ENCODE data around the gene BCR.
"Not testable (repeated sequence)": the region's sequence is repeated elsewhere in the genome, so short reads cannot be mapped to it uniquely, and the experiment has no call there.

Gene BCR

GRCh38 chr22:23365961-23366360, 185.7 kb downstream of the BCR start:
- Histone ChIP-seq H3K79me2 (ENCODE audit: insufficient read depth, low read length) (no peaks in the 10 kb centered on the region), H4K20me1 (ENCODE audit: low read depth, low read length) (no peaks in the 10 kb centered on the region), H3K27me3 (ENCODE audit: low read length) (no peaks in the 10 kb centered on the region), H3K27ac (ENCODE audit: low read depth, low read length) (no peak overlapping the region), H3K4me3 (ENCODE audit: insufficient read depth, low read length, poor library complexity, severe bottlenecking) (no peak overlapping the region), H3K9me3 (ENCODE audit: insufficient read depth, low read length) (no peaks in the 10 kb centered on the region), H3K4me2 (ENCODE audit: low read depth, low read length, poor library complexity, severe bottlenecking) (no peak overlapping the region), H3F3A (ENCODE audit: insufficient read depth) (no peaks in the 10 kb centered on the region), H3K9me2 (replicated peaks; ENCODE audit: insufficient read depth, low read length) (no peaks in the 10 kb centered on the region), H3K9ac (ENCODE audit: low read length) (no peak overlapping the region), H2AFZ (ENCODE audit: low read depth, low read length, severe bottlenecking) (no peak overlapping the region), H3K36me3 (ENCODE audit: low read length) (no peaks in the 10 kb centered on the region)
- TF ChIP-seq CTCF (IDR thresholded peaks at IDR 0.05; ENCODE audit: insufficient read depth, low read length, poor library complexity, severe bottlenecking) (no peak), EZH2phosphoT487 (conservative IDR thresholded peaks at IDR 0.05; ENCODE audit: low read length) (no peak)

- H3F3A ChIP-seq (ENCODE audit: insufficient read depth); H3K36me3 ChIP-seq (ENCODE audit: low read length); H3K9ac ChIP-seq (ENCODE audit: low read length); H2AFZ ChIP-seq (ENCODE audit: low read depth, low read length, severe bottlenecking); H3K9me2 ChIP-seq (replicated peaks; ENCODE audit: insufficient read depth, low read length); H3K27ac ChIP-seq (ENCODE audit: low read depth, low read length); H4K20me1 ChIP-seq (ENCODE audit: low read depth, low read length); H3K4me3 ChIP-seq (ENCODE audit: insufficient read depth, low read length, poor library complexity, severe bottlenecking); H3K9me3 ChIP-seq (ENCODE audit: insufficient read depth, low read length); H3K79me2 ChIP-seq (ENCODE audit: insufficient read depth, low read length); H3K4me2 ChIP-seq (ENCODE audit: low read depth, low read length, poor library complexity, severe bottlenecking); H3K27me3 ChIP-seq (ENCODE audit: low read length): not testable (repeated sequence)
Observed at GRCh38 chr22:23367196-23367595, 186.9 kb downstream of the BCR start.
